Ovary (tissue), 3 donors: ENCODE data around the gene EHHADH.

Experiments used
- EP300 ChIP-seq: sonication (generic); formaldehyde crosslinking; IDR thresholded peaks from one replicate; pipeline ENCODE4 v1.6.1; 2017; ENCODE audit warnings: antibody characterized with exemption
- POLR2A ChIP-seq: fragments of 450-650 bp; IDR thresholded peaks from one replicate; pipeline ENCODE4 v1.6.1; 2017; ENCODE audit warnings: antibody characterized with exemption, mild to moderate bottlenecking, moderate library complexity
- TF ChIP-seq, protein P1 (sequence below), 3 donors: fragments of 450-650 bp in 2 of 3; fragments of 200-600 bp in 1 of 3; IDR thresholded peaks; one replicate each; pipeline versions ENCODE4 v1.5.1 to v1.8.0; 2016 to 2022; ENCODE audit warnings: antibody characterized with exemption in 3 of 3, mild to moderate bottlenecking in 1 of 3
- donor health status: DM: no; HTN: no; CAD: no.

DNA sequence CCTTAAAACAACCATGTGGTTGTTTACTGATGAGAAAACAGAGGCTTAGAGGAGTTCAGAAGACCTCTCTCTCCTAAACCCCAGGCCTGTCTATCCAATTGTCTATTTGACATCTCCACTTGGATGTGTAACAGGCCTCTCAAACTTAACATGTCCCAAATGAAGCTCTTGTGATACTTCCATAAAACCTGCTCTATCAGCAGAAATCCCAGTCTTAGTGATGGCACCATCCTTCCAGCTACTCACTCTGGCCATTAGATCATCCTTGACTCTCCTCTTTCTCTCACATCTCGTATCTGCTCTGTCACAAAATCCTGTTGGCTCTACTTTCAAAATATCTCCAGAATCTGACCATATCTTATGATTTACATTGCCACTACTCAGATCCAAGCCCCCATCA, 28.8 kb downstream of the EHHADH start:
- TF ChIP-seq, protein P1, sequence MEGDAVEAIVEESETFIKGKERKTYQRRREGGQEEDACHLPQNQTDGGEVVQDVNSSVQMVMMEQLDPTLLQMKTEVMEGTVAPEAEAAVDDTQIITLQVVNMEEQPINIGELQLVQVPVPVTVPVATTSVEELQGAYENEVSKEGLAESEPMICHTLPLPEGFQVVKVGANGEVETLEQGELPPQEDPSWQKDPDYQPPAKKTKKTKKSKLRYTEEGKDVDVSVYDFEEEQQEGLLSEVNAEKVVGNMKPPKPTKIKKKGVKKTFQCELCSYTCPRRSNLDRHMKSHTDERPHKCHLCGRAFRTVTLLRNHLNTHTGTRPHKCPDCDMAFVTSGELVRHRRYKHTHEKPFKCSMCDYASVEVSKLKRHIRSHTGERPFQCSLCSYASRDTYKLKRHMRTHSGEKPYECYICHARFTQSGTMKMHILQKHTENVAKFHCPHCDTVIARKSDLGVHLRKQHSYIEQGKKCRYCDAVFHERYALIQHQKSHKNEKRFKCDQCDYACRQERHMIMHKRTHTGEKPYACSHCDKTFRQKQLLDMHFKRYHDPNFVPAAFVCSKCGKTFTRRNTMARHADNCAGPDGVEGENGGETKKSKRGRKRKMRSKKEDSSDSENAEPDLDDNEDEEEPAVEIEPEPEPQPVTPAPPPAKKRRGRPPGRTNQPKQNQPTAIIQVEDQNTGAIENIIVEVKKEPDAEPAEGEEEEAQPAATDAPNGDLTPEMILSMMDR (IDR thresholded peaks at IDR 0.05): no peak
- TF ChIP-seq POLR2A (no peak), EP300 (no peak)
